Measurements from ENCODE around the gene PITPNM3. TPM values are rescaled to one million over a fixed set of nuclear protein-coding genes. Genes with fewer than 3 reads are reported as not detected.

PITPNM3 gene
- total and polyA plus RNA-seq, 2 of the 13 experiments (the other 11 are each of a cell fraction or from before 2014, with no cell fraction given) = 0.13 to 0.29 TPM

DNA sequence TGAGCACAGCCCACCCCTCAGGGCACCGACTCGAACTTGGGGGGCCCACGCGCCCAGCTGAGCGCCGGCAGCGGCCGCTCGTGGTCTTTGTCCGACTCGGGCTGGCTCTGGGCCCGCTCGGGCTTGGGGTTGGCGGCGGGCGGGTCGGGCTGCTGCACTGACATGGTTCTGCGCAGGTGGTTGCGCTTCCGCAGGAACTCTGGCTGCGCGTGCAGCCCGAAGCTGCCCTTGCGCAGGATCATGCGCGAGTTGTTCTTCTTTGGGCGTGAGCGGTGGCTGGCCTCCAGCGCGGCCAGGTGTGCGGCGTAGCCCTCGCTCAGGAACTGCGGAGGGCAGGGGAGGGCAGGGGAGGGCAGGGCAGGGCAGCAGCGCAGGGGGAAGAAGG lies 101.0 kb downstream of the PITPNM3 start:
- no peaks in the 10 kb centered on the region for H4K20me1 ChIP-seq (ENCODE audit: insufficient read depth, low read length)
- H3K4me2 ChIP-seq (ENCODE audit: low read depth, low read length) = no peak overlapping the region
- 76% methylated on average over 29 of the region's 35 CpGs for WGBS (ENCODE audit: low lambda C conversion rate)
- no peak overlapping the region for H2AFZ ChIP-seq (ENCODE audit: low read length)
- H3K27ac ChIP-seq (ENCODE audit: extremely low read length, insufficient read depth, low read length) = no peak overlapping the region
- no peak overlapping the region for H3K9ac ChIP-seq (ENCODE audit: insufficient read depth, low read depth, low read length)
- no peaks in the 10 kb centered on the region for H3K79me2 ChIP-seq (ENCODE audit: insufficient read depth, low read length)
- in situ Hi-C loops (cut with HindIII; ENCODE audit: extremely low pct_ligation_motif_present, low pct_unique_long_range_greater_than_20kb) (loop anchor here (5.0 kb wide), 1 partner anchor 52 kb away; no protein-coding TSS in a partner anchor), intact Hi-C loops (cut with micrococcal nuclease; ENCODE audit: unreplicated experiment) (no loop called here)
- TF ChIP-seq GATAD2A (CRISPR knock-in tag; IDR thresholded peaks at IDR 0.05) (no peak), ZNF749 (CRISPR knock-in tag; IDR thresholded peaks at IDR 0.05; ENCODE audit: borderline replicate concordance) (no peak), ZNF781 (CRISPR knock-in tag; IDR thresholded peaks at IDR 0.05; ENCODE audit: borderline replicate concordance, not compliant biosample characterization) (no peak), HCFC1 (IDR thresholded peaks at IDR 0.05; ENCODE audit: low read depth, low read length) (no peak), SMARCC2 (IDR thresholded peaks at IDR 0.05) (no peak), FOXJ3 (CRISPR knock-in tag; IDR thresholded peaks at IDR 0.05; ENCODE audit: borderline replicate concordance) (no peak), AHR (CRISPR knock-in tag; IDR thresholded peaks at IDR 0.05) (no peak), JUNB (CRISPR knock-in tag; IDR thresholded peaks at IDR 0.05; ENCODE audit: borderline replicate concordance) (no peak), NPAS2 (CRISPR knock-in tag; IDR thresholded peaks at IDR 0.05; ENCODE audit: borderline replicate concordance) (no peak), MAF1 (CRISPR knock-in tag; IDR thresholded peaks at IDR 0.05; ENCODE audit: borderline replicate concordance) (no peak), POLR2G (IDR thresholded peaks at IDR 0.05; ENCODE audit: low read depth, low read length) (no peak), KLF13 (CRISPR knock-in tag; IDR thresholded peaks at IDR 0.05) (no peak), RAD51 (IDR thresholded peaks at IDR 0.05; ENCODE audit: borderline replicate concordance) (no peak), ZFY (CRISPR knock-in tag; IDR thresholded peaks at IDR 0.05) (no peak), ZNF251 (CRISPR knock-in tag; IDR thresholded peaks at IDR 0.05) (no peak), PCBP1 (IDR thresholded peaks at IDR 0.05; ENCODE audit: borderline replicate concordance, low read depth, low read length) (no peak)
- TF ChIP-seq, protein P1, sequence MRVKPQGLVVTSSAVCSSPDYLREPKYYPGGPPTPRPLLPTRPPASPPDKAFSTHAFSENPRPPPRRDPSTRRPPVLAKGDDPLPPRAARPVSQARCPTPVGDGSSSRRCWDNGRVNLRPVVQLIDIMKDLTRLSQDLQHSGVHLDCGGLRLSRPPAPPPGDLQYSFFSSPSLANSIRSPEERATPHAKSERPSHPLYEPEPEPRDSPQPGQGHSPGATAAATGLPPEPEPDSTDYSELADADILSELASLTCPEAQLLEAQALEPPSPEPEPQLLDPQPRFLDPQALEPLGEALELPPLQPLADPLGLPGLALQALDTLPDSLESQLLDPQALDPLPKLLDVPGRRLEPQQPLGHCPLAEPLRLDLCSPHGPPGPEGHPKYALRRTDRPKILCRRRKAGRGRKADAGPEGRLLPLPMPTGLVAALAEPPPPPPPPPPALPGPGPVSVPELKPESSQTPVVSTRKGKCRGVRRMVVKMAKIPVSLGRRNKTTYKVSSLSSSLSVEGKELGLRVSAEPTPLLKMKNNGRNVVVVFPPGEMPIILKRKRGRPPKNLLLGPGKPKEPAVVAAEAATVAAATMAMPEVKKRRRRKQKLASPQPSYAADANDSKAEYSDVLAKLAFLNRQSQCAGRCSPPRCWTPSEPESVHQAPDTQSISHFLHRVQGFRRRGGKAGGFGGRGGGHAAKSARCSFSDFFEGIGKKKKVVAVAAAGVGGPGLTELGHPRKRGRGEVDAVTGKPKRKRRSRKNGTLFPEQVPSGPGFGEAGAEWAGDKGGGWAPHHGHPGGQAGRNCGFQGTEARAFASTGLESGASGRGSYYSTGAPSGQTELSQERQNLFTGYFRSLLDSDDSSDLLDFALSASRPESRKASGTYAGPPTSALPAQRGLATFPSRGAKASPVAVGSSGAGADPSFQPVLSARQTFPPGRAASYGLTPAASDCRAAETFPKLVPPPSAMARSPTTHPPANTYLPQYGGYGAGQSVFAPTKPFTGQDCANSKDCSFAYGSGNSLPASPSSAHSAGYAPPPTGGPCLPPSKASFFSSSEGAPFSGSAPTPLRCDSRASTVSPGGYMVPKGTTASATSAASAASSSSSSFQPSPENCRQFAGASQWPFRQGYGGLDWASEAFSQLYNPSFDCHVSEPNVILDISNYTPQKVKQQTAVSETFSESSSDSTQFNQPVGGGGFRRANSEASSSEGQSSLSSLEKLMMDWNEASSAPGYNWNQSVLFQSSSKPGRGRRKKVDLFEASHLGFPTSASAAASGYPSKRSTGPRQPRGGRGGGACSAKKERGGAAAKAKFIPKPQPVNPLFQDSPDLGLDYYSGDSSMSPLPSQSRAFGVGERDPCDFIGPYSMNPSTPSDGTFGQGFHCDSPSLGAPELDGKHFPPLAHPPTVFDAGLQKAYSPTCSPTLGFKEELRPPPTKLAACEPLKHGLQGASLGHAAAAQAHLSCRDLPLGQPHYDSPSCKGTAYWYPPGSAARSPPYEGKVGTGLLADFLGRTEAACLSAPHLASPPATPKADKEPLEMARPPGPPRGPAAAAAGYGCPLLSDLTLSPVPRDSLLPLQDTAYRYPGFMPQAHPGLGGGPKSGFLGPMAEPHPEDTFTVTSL (CRISPR knock-in tag; IDR thresholded peaks at IDR 0.05; ENCODE audit: borderline replicate concordance) = no peak
- TF ChIP-seq, protein P2, sequence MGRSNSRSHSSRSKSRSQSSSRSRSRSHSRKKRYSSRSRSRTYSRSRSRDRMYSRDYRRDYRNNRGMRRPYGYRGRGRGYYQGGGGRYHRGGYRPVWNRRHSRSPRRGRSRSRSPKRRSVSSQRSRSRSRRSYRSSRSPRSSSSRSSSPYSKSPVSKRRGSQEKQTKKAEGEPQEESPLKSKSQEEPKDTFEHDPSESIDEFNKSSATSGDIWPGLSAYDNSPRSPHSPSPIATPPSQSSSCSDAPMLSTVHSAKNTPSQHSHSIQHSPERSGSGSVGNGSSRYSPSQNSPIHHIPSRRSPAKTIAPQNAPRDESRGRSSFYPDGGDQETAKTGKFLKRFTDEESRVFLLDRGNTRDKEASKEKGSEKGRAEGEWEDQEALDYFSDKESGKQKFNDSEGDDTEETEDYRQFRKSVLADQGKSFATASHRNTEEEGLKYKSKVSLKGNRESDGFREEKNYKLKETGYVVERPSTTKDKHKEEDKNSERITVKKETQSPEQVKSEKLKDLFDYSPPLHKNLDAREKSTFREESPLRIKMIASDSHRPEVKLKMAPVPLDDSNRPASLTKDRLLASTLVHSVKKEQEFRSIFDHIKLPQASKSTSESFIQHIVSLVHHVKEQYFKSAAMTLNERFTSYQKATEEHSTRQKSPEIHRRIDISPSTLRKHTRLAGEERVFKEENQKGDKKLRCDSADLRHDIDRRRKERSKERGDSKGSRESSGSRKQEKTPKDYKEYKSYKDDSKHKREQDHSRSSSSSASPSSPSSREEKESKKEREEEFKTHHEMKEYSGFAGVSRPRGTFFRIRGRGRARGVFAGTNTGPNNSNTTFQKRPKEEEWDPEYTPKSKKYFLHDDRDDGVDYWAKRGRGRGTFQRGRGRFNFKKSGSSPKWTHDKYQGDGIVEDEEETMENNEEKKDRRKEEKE (IDR thresholded peaks at IDR 0.05) = no peak
- peaks cover 35% of the 10 kb centered on the region for H3K4me1 ChIP-seq (ENCODE audit: insufficient read depth, low read length)
- POLR2A ChIA-PET = no interaction called here
- FAIRE-seq = no peak
- CTCF ChIA-PET (ENCODE audit: low intra/inter-chr PET ratio, low total read pairs) = no interaction called here
- no peaks in the 10 kb centered on the region for H3K36me3 ChIP-seq (replicated peaks in 1 of 2; ENCODE audit: control insufficient read depth in 1 of 2, insufficient read depth in 2 of 2, low read length in 2 of 2)
- DNase-seq (ENCODE audit: low spot score) = no peak
- ATAC-seq = no peak
- H3K27me3 ChIP-seq (ENCODE audit: control insufficient read depth in 1 of 2, insufficient read depth in 2 of 2, low read length in 2 of 2) = peaks cover 0 to 3% of the 10 kb centered on the region in 2 experiments; a peak in 3 of 5 replicates
- BruUV-seq (replicated peaks) = no TSS peak
- H3K9me3 ChIP-seq (ENCODE audit: low read length) = no peaks in the 10 kb centered on the region
- no peak overlapping the region for H3K4me3 ChIP-seq (replicated peaks in 1 of 3; ENCODE audit: insufficient read depth in 1 of 3, low read depth in 2 of 3, low read length in 3 of 3)

All from HepG2 (cell line).